Cardiac muscle cell (in vitro differentiated cells and primary cell): ENCODE data around the gene SLC47A2. TPM values are rescaled to one million over a fixed set of nuclear protein-coding genes. Genes with fewer than 3 reads are reported as not detected.

Source experiments
- DNase-seq, 2 donors: peaks; one replicate each; pipeline versions ENCODE4 v3.0.0 to v3.0.0-alpha.2; 2010 to 2017; ENCODE audit warnings: low read depth in 1 of 2, low spot score in 1 of 2
- H3K27ac ChIP-seq: fragments of 200-600 bp; sonication (generic); 2 replicates; pipeline ENCODE4 v1.5.1; 2016
- H3K27me3 ChIP-seq: fragments of 200-600 bp; sonication (generic); 2 replicates; pipeline ENCODE4 v1.6.0; 2016; ENCODE audit warnings: control low read depth
- H3K36me3 ChIP-seq: fragments of 200-600 bp; sonication (generic); 2 replicates; pipeline ENCODE4 v1.5.1; 2016; ENCODE audit warnings: control low read depth
- H3K4me1 ChIP-seq: fragments of 200-600 bp; sonication (generic); 2 replicates; pipeline ENCODE4 v1.8.1; 2017; ENCODE audit warnings: low read depth, mild to moderate bottlenecking, mixed run types
- H3K4me3 ChIP-seq: fragments of 200-600 bp; sonication (generic); 2 replicates; pipeline ENCODE4 v1.5.1; 2016; ENCODE audit warnings: mild to moderate bottlenecking
- H3K9me3 ChIP-seq: fragments of 200-600 bp; sonication (generic); 2 replicates; pipeline ENCODE4 v1.5.1; 2017; ENCODE audit warnings: low read depth, mild to moderate bottlenecking, control low read depth
- CTCF ChIP-seq: IDR thresholded peaks from 2 replicates; pipeline ENCODE4 v1.5.1; 2012; ENCODE audit warnings: low read depth, mild to moderate bottlenecking, low read length
- polyA plus RNA-seq: library from polyadenylated mRNA; unstranded; fragments of >200 nt; fragmentation: Nextera tagmentation; extraction: Ambion mirVana; gene quantifications from 2 replicates; pipeline ENCODE4 v1.2.1, GENCODE V29; 2016
- total RNA-seq: library from RNA; depleted of rRNA; stranded (reverse); fragments of >200 nt; gene quantifications from 2 replicates; pipeline ENCODE4 v1.2.3, GENCODE V29; 2016

Gene SLC47A2
- total and polyA plus RNA-seq, 2 experiments from 2014 or later = 0.27 to 0.37 TPM

GRCh38 chr17:19678581-19679453 lies 37.6 kb downstream of the SLC47A2 start:
- Histone ChIP-seq H3K4me1 (no peaks in the 10 kb centered on the region), H3K27ac (peak overlapping the region; percentile 36), H3K9me3 (no peaks in the 10 kb centered on the region), H3K27me3 (no peaks in the 10 kb centered on the region), H3K36me3 (peaks cover 5% of the 10 kb centered on the region), H3K4me3 (no peak overlapping the region)
- no peak for TF ChIP-seq CTCF
- DNase-seq = no peak

GRCh38 chr17:19677736-19678379 lies 38.5 kb downstream of the SLC47A2 start:
- Histone ChIP-seq H3K9me3 (no peaks in the 10 kb centered on the region), H3K36me3 (peaks cover 5% of the 10 kb centered on the region), H3K4me3 (no peak overlapping the region), H3K27me3 (no peaks in the 10 kb centered on the region), H3K27ac (no peak overlapping the region), H3K4me1 (no peaks in the 10 kb centered on the region)
- TF ChIP-seq CTCF = no peak
- DNase-seq = no peak

GRCh38 chr17:19676896-19677295 lies 39.5 kb downstream of the SLC47A2 start:
- Histone ChIP-seq H3K36me3 (peaks cover 5% of the 10 kb centered on the region), H3K27me3 (no peaks in the 10 kb centered on the region), H3K4me3 (no peak overlapping the region), H3K9me3 (no peaks in the 10 kb centered on the region), H3K4me1 (no peaks in the 10 kb centered on the region), H3K27ac (no peak overlapping the region)
- no peak for DNase-seq
- TF ChIP-seq CTCF = no peak

- no peak for DNase-seq
- Histone ChIP-seq H3K9me3 (no peaks in the 10 kb centered on the region), H3K36me3 (peaks cover 5% of the 10 kb centered on the region), H3K27ac (no peak overlapping the region), H3K27me3 (no peaks in the 10 kb centered on the region), H3K4me3 (no peak overlapping the region), H3K4me1 (no peaks in the 10 kb centered on the region)
- TF ChIP-seq CTCF = no peak
Observed at GRCh38 chr17:19673623-19674022, 42.8 kb downstream of the SLC47A2 start.

GRCh38 chr17:19672009-19672750 lies 44.2 kb downstream of the SLC47A2 start:
- Histone ChIP-seq H3K9me3 (no peaks in the 10 kb centered on the region), H3K4me3 (no peak overlapping the region), H3K36me3 (peaks cover 6% of the 10 kb centered on the region), H3K4me1 (no peaks in the 10 kb centered on the region), H3K27me3 (no peaks in the 10 kb centered on the region), H3K27ac (peak overlapping the region; percentile 29)
- peak; percentile 34 for TF ChIP-seq CTCF
- no peak for DNase-seq
